Endodermal cell (in vitro differentiated cells): ENCODE results near the gene EML2. TPM values are rescaled to one million over a fixed set of nuclear protein-coding genes. Genes with fewer than 3 reads are reported as not detected.

Experiments used
- DNase-seq: peaks from one replicate; pipeline ENCODE4 v3.0.0-alpha.2; 2017
- H3K27ac ChIP-seq: 2 replicates; pipeline ENCODE4 v1.5.1; 2013; ENCODE audit warnings: mild to moderate bottlenecking, low read depth, low read length, moderate library complexity
- H3K27me3 ChIP-seq: 2 replicates; pipeline ENCODE4 v1.6.1; 2013; ENCODE audit warnings: mild to moderate bottlenecking, low read length, moderate library complexity; ENCODE audit not compliant: insufficient read depth, control insufficient read depth, poor library complexity, severe bottlenecking
- H3K36me3 ChIP-seq: 2 replicates; pipeline ENCODE4 v1.7.0; 2013; ENCODE audit warnings: mild to moderate bottlenecking, low read length, moderate library complexity; ENCODE audit not compliant: control insufficient read depth, insufficient read depth
- H3K4me1 ChIP-seq: one replicate; pipeline ENCODE4 v1.7.0; 2013; ENCODE audit warnings: low read length; ENCODE audit not compliant: control insufficient read depth, insufficient read depth
- H3K4me3 ChIP-seq: 2 replicates; pipeline ENCODE4 v1.5.1; 2013; ENCODE audit warnings: mild to moderate bottlenecking, low read length, moderate library complexity
- H3K9ac ChIP-seq: 2 replicates; pipeline ENCODE4 v1.6.1; 2013; ENCODE audit warnings: mild to moderate bottlenecking, low read length, moderate library complexity; ENCODE audit not compliant: poor library complexity, severe bottlenecking; ENCODE audit errors: extremely low read depth
- H3K9me3 ChIP-seq: 2 replicates; pipeline ENCODE4 v1.6.1; 2013; ENCODE audit warnings: mild to moderate bottlenecking, low read length, moderate library complexity; ENCODE audit not compliant: control insufficient read depth
- H3K27ac Mint-ChIP-seq: 2 replicates; pipeline ENCODE4 v1.8.0; 2020; ENCODE audit warnings: mixed read lengths
- H3K27me3 Mint-ChIP-seq: 2 replicates; pipeline ENCODE4 v1.8.0; 2021; ENCODE audit warnings: mild to moderate bottlenecking, mixed read lengths; ENCODE audit not compliant: insufficient read depth
- H3K36me3 Mint-ChIP-seq: 2 replicates; pipeline ENCODE4 v1.8.0; 2020; ENCODE audit warnings: low read depth, mixed read lengths
- H3K4me1 Mint-ChIP-seq: 2 replicates; pipeline ENCODE4 v1.8.0; 2020; ENCODE audit warnings: mixed read lengths
- H3K4me3 Mint-ChIP-seq: 2 replicates; pipeline ENCODE4 v1.8.0; 2020; ENCODE audit warnings: mild to moderate bottlenecking, moderate library complexity, mixed read lengths
- H3K9me3 Mint-ChIP-seq: 2 replicates; pipeline ENCODE4 v1.8.0; 2020; ENCODE audit warnings: mild to moderate bottlenecking, mixed read lengths
- CTCF ChIP-seq: fragments of 200-600 bp; sonication (generic); conservative IDR thresholded peaks from 2 replicates; pipeline ENCODE4 v1.5.0; 2021; ENCODE audit warnings: antibody characterized with exemption, mild to moderate bottlenecking
- WGBS, 2 experiments: methylation state at CpG; one replicate each; pipeline versions ENCODE4 v1.1.5 to v1.1.7; 2013; ENCODE audit warnings: missing lambda C conversion rate in 2 of 2, mixed read lengths in 1 of 2; ENCODE audit not compliant: insufficient coverage in 1 of 2, insufficient read length in 1 of 2; 5-methylcytosine and 5-hydroxymethylcytosine counted together
- total RNA-seq, 2 donors: library from RNA; stranded (reverse); fragmentation: NEBNext Ultra II Directional in 1 of 2; extraction: Animal tissue kit (Norgen Biotek cat#: 25700) in 1 of 2; gene quantifications; 2 replicates in 1 of 2; 3 replicates in 1 of 2; pipeline ENCODE4 v1.2.1, GENCODE V29; 2021

EML2 gene
- total RNA-seq, 2 donors from 2014 or later, result 42.9 to 79.3 TPM

- no peak for DNase-seq
- Histone ChIP-seq H3K4me3 (no peak overlapping the region), H3K9ac (no peak overlapping the region), H3K9me3 (no peaks in the 10 kb centered on the region), H3K36me3 (no peaks in the 10 kb centered on the region), H3K27ac (no peak overlapping the region), H3K27me3 (no peaks in the 10 kb centered on the region), H3K4me1 (no peaks in the 10 kb centered on the region)
- Mint-ChIP-seq H3K4me1 (peaks cover 14% of the 10 kb centered on the region), H3K27me3 (peaks cover 12% of the 10 kb centered on the region), H3K9me3 (no peaks in the 10 kb centered on the region), H3K4me3 (no peak overlapping the region), H3K27ac (peak overlapping the region; percentile 23), H3K36me3 (no peaks in the 10 kb centered on the region)
- TF ChIP-seq CTCF, result peak; percentile 21
- WGBS, 2 experiments, result 64 to 82% methylated on average over 2 to 6 of the region's 6 CpGs
Observed at GRCh38 chr19:45659096-45659729, 20.0 kb upstream of the EML2 start.

- no peaks in the 10 kb centered on the region for H3K36me3 ChIP-seq
- no peak for TF ChIP-seq CTCF
- peak overlapping the region; percentile 44 for H3K9ac ChIP-seq
- 32 to 43% methylated on average over 6 to 14 of the region's 14 CpGs for WGBS, 2 experiments
- no peaks in the 10 kb centered on the region for H3K9me3 Mint-ChIP-seq
- no peaks in the 10 kb centered on the region for H3K9me3 ChIP-seq
- H3K4me1 ChIP-seq, result no peaks in the 10 kb centered on the region
- no peaks in the 10 kb centered on the region for H3K36me3 Mint-ChIP-seq
- H3K27ac Mint-ChIP-seq, result peak overlapping the region; percentile 90
- peak overlapping the region; percentile 47 for H3K27ac ChIP-seq
- peaks cover 12% of the 10 kb centered on the region for H3K27me3 Mint-ChIP-seq
- no peak overlapping the region for H3K4me3 Mint-ChIP-seq
- peak; percentile 68 for DNase-seq
- H3K4me1 Mint-ChIP-seq, result peaks cover 21% of the 10 kb centered on the region
- H3K4me3 ChIP-seq, result no peak overlapping the region
- H3K27me3 ChIP-seq, result no peaks in the 10 kb centered on the region
Observed at GRCh38 chr19:45657520-45658167, 18.4 kb upstream of the EML2 start.

GRCh38 chr19:45655073-45655472 lies 15.9 kb upstream of the EML2 start:
- peaks cover 15% of the 10 kb centered on the region for H3K4me1 Mint-ChIP-seq
- peaks cover 6% of the 10 kb centered on the region for H3K27me3 Mint-ChIP-seq
- H3K4me3 Mint-ChIP-seq, result no peak overlapping the region
- TF ChIP-seq CTCF, result no peak
- no peak overlapping the region for H3K27ac Mint-ChIP-seq
- Histone ChIP-seq H3K27ac (no peak overlapping the region), H3K9me3 (no peaks in the 10 kb centered on the region), H3K27me3 (no peaks in the 10 kb centered on the region), H3K36me3 (no peaks in the 10 kb centered on the region), H3K4me1 (no peaks in the 10 kb centered on the region), H3K9ac (no peak overlapping the region), H3K4me3 (no peak overlapping the region)
- H3K36me3 Mint-ChIP-seq, result no peaks in the 10 kb centered on the region
- 69 to 83% methylated on average over 3 of the region's 3 CpGs for WGBS, 2 experiments
- H3K9me3 Mint-ChIP-seq, result no peaks in the 10 kb centered on the region
- no peak for DNase-seq
